ENCODE data around the gene DCTN1. TPM values are rescaled to one million over a fixed set of nuclear protein-coding genes. Genes with fewer than 3 reads are reported as not detected.

The DCTN1 gene
- total RNA-seq, 1 experiment from 2014 or later = 67.8 TPM

DNA sequence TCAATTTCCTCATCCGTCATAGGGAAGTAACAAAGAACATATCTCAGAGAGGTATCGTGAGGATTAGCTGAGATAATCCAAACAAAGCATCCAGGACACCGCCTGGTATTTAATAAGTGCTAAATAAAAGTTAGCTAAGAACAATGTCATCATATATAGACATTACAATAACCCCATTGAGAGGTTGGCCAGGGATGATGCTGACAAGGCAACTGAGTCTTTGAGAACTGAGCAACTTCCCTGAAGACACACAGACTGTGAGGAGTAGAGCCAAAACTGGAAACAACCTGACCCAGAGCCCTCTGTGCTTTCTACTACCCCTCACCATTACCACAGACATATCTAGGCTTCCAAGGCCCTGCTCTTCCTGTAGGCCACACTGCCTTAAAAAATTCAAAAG is 1.6 kb upstream of the DCTN1 start:
- Histone ChIP-seq H3K79me2 (ENCODE audit: low read length) (peaks cover 54% of the 10 kb centered on the region), H3K4me3 (ENCODE audit: low read length) (no peak overlapping the region), H3K36me3 (ENCODE audit: low read depth, low read length) (peaks cover 8% of the 10 kb centered on the region; the same call in 1 of the 2 replicates), H3F3A (ENCODE audit: low read length, unreplicated experiment) (no peaks in the 10 kb centered on the region), H3K9me2 (replicated peaks; ENCODE audit: low read length) (no peaks in the 10 kb centered on the region), H2AFZ (ENCODE audit: low read length) (no peak overlapping the region), H3K9me3 (ENCODE audit: low read length) (no peaks in the 10 kb centered on the region), H3K4me1 (ENCODE audit: insufficient read depth, low read length) (0 out of 2 replicates have a peak, but pooled peaks cover 5% of the 10 kb centered on the region), H3K27ac (ENCODE audit: low read length) (no peak overlapping the region), H3K9ac (ENCODE audit: low read length) (no peak overlapping the region), H3K4me2 (ENCODE audit: low read length) (no peak overlapping the region), H3K27me3 (ENCODE audit: low read length) (no peaks in the 10 kb centered on the region), H4K20me1 (ENCODE audit: low read length) (no peaks in the 10 kb centered on the region)
- intact Hi-C loops (cut with micrococcal nuclease) = no loop called here
- ChIA-PET POLR2A (ENCODE audit: unreplicated experiment) (no interaction called here), CTCF (no interaction called here)
- DNase-seq (no peak), ATAC-seq (no peak)
- no peak for TF ChIP-seq EZH2phosphoT487 (IDR thresholded peaks at IDR 0.05; ENCODE audit: borderline replicate concordance, low read length)
- no peak for TF ChIP-seq EZH2 (IDR thresholded peaks at IDR 0.05; ENCODE audit: low read length, unreplicated experiment)
- TF ChIP-seq, protein P1, sequence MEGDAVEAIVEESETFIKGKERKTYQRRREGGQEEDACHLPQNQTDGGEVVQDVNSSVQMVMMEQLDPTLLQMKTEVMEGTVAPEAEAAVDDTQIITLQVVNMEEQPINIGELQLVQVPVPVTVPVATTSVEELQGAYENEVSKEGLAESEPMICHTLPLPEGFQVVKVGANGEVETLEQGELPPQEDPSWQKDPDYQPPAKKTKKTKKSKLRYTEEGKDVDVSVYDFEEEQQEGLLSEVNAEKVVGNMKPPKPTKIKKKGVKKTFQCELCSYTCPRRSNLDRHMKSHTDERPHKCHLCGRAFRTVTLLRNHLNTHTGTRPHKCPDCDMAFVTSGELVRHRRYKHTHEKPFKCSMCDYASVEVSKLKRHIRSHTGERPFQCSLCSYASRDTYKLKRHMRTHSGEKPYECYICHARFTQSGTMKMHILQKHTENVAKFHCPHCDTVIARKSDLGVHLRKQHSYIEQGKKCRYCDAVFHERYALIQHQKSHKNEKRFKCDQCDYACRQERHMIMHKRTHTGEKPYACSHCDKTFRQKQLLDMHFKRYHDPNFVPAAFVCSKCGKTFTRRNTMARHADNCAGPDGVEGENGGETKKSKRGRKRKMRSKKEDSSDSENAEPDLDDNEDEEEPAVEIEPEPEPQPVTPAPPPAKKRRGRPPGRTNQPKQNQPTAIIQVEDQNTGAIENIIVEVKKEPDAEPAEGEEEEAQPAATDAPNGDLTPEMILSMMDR (conservative IDR thresholded peaks at IDR 0.05; ENCODE audit: low read depth, low read length) = no peak
- BruUV-seq (replicated peaks) = no TSS peak

DNA sequence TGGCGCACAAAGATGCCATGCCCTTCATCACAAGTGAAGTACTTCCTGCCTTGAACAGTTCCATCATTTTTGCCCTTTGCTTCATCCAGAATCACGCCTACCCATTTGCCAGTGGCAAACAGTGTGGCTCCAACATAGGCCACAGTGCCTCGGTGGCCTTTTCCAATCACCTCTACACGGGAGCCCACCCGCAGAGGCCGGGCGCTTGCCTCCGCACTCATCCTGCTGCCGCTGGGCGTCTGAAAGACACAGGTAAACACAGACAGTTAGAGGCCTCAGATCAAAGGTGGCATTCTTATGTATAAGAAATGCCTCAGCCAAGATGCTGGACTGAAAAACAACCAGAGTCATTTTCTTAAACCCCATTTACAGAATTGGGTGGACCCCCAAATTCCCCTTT is 2.1 kb downstream of the DCTN1 start:
- H3K36me3 ChIP-seq (ENCODE audit: low read depth, low read length) = peaks cover 8% of the 10 kb centered on the region; the same call in 1 of the 2 replicates
- no peak overlapping the region for H2AFZ ChIP-seq (ENCODE audit: low read length)
- CTCF ChIA-PET = no interaction called here
- ATAC-seq = no peak
- BruUV-seq (replicated peaks) = no TSS peak
- POLR2A ChIA-PET (ENCODE audit: unreplicated experiment) = no interaction called here
- H3K9me3 ChIP-seq (ENCODE audit: low read length) = no peaks in the 10 kb centered on the region
- no peak for DNase-seq
- H3K9ac ChIP-seq (ENCODE audit: low read length) = no peak overlapping the region
- H3K4me2 ChIP-seq (ENCODE audit: low read length) = no peak overlapping the region
- TF ChIP-seq, protein P1 (conservative IDR thresholded peaks at IDR 0.05; ENCODE audit: low read depth, low read length) = no peak
- TF ChIP-seq EZH2 (IDR thresholded peaks at IDR 0.05; ENCODE audit: low read length, unreplicated experiment) (no peak), EZH2phosphoT487 (IDR thresholded peaks at IDR 0.05; ENCODE audit: borderline replicate concordance, low read length) (no peak)
- intact Hi-C loops (cut with micrococcal nuclease) = no loop called here
- H3K27ac ChIP-seq (ENCODE audit: low read length) = no peak overlapping the region
- no peaks in the 10 kb centered on the region for H3K9me2 ChIP-seq (replicated peaks; ENCODE audit: low read length)
- no peaks in the 10 kb centered on the region for H4K20me1 ChIP-seq (ENCODE audit: low read length)
- H3F3A ChIP-seq (ENCODE audit: low read length, unreplicated experiment) = no peaks in the 10 kb centered on the region
- H3K79me2 ChIP-seq (ENCODE audit: low read length) = peaks cover 28% of the 10 kb centered on the region
- H3K4me1 ChIP-seq (ENCODE audit: insufficient read depth, low read length) = no peaks in the 10 kb centered on the region
- no peak overlapping the region for H3K4me3 ChIP-seq (ENCODE audit: low read length)
- no peaks in the 10 kb centered on the region for H3K27me3 ChIP-seq (ENCODE audit: low read length)

GRCh38 chr2:74375838-74376237 is 4.3 kb downstream of the DCTN1 start:
- H3K4me2 ChIP-seq (ENCODE audit: low read length) = no peak overlapping the region
- H3K9me3 ChIP-seq (ENCODE audit: low read length) = no peaks in the 10 kb centered on the region
- TF ChIP-seq, protein P1 (conservative IDR thresholded peaks at IDR 0.05; ENCODE audit: low read depth, low read length) = no peak
- TF ChIP-seq EZH2phosphoT487 (IDR thresholded peaks at IDR 0.05; ENCODE audit: borderline replicate concordance, low read length) (no peak), EZH2 (IDR thresholded peaks at IDR 0.05; ENCODE audit: low read length, unreplicated experiment) (no peak)
- no peaks in the 10 kb centered on the region for H3K9me2 ChIP-seq (replicated peaks; ENCODE audit: low read length)
- no peak overlapping the region for H3K27ac ChIP-seq (ENCODE audit: low read length)
- intact Hi-C loops (cut with micrococcal nuclease) = no loop called here
- H3K4me3 ChIP-seq (ENCODE audit: low read length) = no peak overlapping the region
- peaks cover 6% of the 10 kb centered on the region; the same call in 1 of the 2 replicates for H3K36me3 ChIP-seq (ENCODE audit: low read depth, low read length)
- no peaks in the 10 kb centered on the region for H3F3A ChIP-seq (ENCODE audit: low read length, unreplicated experiment)
- H3K4me1 ChIP-seq (ENCODE audit: insufficient read depth, low read length) = no peaks in the 10 kb centered on the region
- DNase-seq (no peak), ATAC-seq (no peak)
- no peaks in the 10 kb centered on the region for H4K20me1 ChIP-seq (ENCODE audit: low read length)
- H2AFZ ChIP-seq (ENCODE audit: low read length) = no peak overlapping the region
- no peaks in the 10 kb centered on the region for H3K27me3 ChIP-seq (ENCODE audit: low read length)
- BruUV-seq (replicated peaks) = no TSS peak
- H3K79me2 ChIP-seq (ENCODE audit: low read length) = peaks cover 11% of the 10 kb centered on the region
- H3K9ac ChIP-seq (ENCODE audit: low read length) = no peak overlapping the region
- ChIA-PET POLR2A (ENCODE audit: unreplicated experiment) (no interaction called here), CTCF (no interaction called here)

Data from PC-3 (cell line).